Measurements from ENCODE around the gene CSNK2B. TPM values are rescaled to one million over a fixed set of nuclear protein-coding genes. Genes with fewer than 3 reads are reported as not detected.

Gene CSNK2B
- total and polyA plus RNA-seq, 9 of the 15 experiments (the other 6 are each of a cell fraction or from before 2014, with no cell fraction given): 120 to 1,126 (median 529) TPM

DNA sequence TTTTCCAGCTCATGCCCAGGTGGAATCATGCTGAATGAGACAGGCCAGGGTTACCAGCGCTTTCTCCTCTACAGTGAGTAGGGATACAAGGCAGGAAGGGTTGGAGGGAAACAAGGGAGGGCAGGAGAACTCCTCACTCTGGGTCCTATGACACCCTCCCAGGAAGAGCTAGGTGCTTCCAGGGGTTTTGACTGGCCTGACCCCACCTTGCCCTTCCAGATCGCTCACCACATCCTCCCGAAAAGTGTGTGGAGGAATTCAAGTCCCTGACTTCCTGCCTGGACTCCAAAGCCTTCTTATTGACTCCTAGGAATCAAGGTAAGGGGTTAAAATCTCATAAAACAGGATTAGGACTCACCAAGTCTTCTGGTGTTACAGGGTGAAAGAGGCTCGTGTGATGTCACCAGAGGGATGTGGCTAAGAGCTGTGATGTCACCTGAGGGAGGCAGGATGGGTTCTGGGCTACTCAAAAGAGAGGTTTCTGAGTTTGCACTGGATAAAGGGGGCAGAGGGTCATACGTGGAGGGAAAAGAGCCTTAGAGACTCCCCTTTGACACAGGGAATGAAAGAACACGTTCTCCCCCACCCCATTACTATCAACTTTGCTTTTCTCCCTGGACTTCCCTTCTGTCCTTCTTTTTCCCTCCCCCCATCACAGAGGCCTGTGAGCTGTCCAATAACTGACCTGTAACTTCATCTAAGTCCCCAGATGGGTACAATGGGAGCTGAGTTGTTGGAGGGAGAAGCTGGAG lies 8.3 kb upstream of the CSNK2B start:
- in situ Hi-C loops (cut with MboI) (no loop called here), intact Hi-C loops (cut with micrococcal nuclease) (no loop called here)
- 55% methylated on average over 6 of the region's 6 CpGs for WGBS (ENCODE audit: insufficient coverage, low coverage, missing lambda C conversion rate)
- ATAC-seq (no peak), FAIRE-seq (no peak), DNase-seq (ENCODE audit: extremely low read depth in 1 of 4, low spot score in 3 of 4) (peak in 2 of 4 experiments; percentile 66 to 69)
- POLR2A ChIA-PET: interaction anchor here (0.6 to 9.8 kb wide), 16 partner anchors 10 to 245 kb away, joined by 3 to 182 read pairs (median 4); partner anchors contain the start of genes CLIC1, DDAH2, LSM2 and LY6G5B
- CTCF ChIA-PET (ENCODE audit: low intra/inter-chr PET ratio): no interaction called here
- BruUV-seq (replicated peaks): no TSS peak
- Histone ChIP-seq H3K36me3 (ENCODE audit: control insufficient read depth, insufficient read depth, low read length) (peaks cover 50% of the 10 kb centered on the region), H3K4me1 (replicated peaks in 1 of 2; ENCODE audit: control insufficient read depth in 2 of 2, insufficient read depth in 2 of 2, low read length in 2 of 2) (peaks cover 41 to 56% of the 10 kb centered on the region in 2 experiments), H3K27me3 (ENCODE audit: control insufficient read depth in 2 of 2, insufficient read depth in 2 of 2, low read length in 2 of 2) (no peaks in the 10 kb centered on the region), H2AFZ (ENCODE audit: low read depth, low read length) (no peak overlapping the region), H3K9ac (ENCODE audit: insufficient read depth in 1 of 2, low read depth in 2 of 2, low read length in 2 of 2) (peak overlapping the region; percentile 80 to 89; a peak in 3 of 4 replicates), H3K4me3 (no peak overlapping the region), H4K20me1 (replicated peaks; ENCODE audit: control insufficient read depth, insufficient read depth, low read length) (peaks cover 8% of the 10 kb centered on the region; the same call in 1 of the 2 replicates), H3K9me1 (ENCODE audit: control insufficient read depth, insufficient read depth, low read length) (no peaks in the 10 kb centered on the region), H3K27ac (ENCODE audit: extremely low read depth, low read depth, low read length) (peak overlapping the region; percentile 80; the same call in 1 of the 3 replicates), H3K4me2 (ENCODE audit: insufficient read depth, low read length) (peak overlapping the region; percentile 54), H3K9me3 (replicated peaks; ENCODE audit: control insufficient read depth, insufficient read depth, low read depth, low read length) (no peaks in the 10 kb centered on the region), H3K79me2 (ENCODE audit: control insufficient read depth, insufficient read depth, low read length) (peaks cover 78% of the 10 kb centered on the region)
- TF ChIP-seq ATF1 (CRISPR knock-in tag; IDR thresholded peaks at IDR 0.05): no peak
- peak; percentile 90 for TF ChIP-seq ATF1 (tag; IDR thresholded peaks at IDR 0.05)
- no peak for TF ChIP-seq EZH2 (IDR thresholded peaks at IDR 0.05; ENCODE audit: borderline replicate concordance, low read depth, low read length)
- peak; percentile 87 for TF ChIP-seq CREB1 (IDR thresholded peaks at IDR 0.05)
- peak; percentile 62; the same call in 1 of the 2 replicates for TF ChIP-seq CREB1 (CRISPR knock-in tag; IDR thresholded peaks at IDR 0.05)
- peak; percentile 40; the same call in 1 of the 2 replicates for TF ChIP-seq NCOA1 (IDR thresholded peaks at IDR 0.05; ENCODE audit: low read depth)
- TF ChIP-seq TARDBP (IDR thresholded peaks at IDR 0.05): no peak
- no peak for TF ChIP-seq RBM25 (IDR thresholded peaks at IDR 0.05; ENCODE audit: low read depth, low read length, severe bottlenecking)
- TF ChIP-seq POLR2AphosphoS5 (IDR thresholded peaks at IDR 0.05; ENCODE audit: control insufficient read depth, insufficient read depth, low read depth, low read length): no peak
- 0 out of 2 replicates have a peak, but pooled peaks have one; percentile 43 for TF ChIP-seq ZNF740 (CRISPR knock-in tag; IDR thresholded peaks at IDR 0.05)
- no peak for TF ChIP-seq ZNF740 (tag; IDR thresholded peaks at IDR 0.05)
- TF ChIP-seq, protein P1, sequence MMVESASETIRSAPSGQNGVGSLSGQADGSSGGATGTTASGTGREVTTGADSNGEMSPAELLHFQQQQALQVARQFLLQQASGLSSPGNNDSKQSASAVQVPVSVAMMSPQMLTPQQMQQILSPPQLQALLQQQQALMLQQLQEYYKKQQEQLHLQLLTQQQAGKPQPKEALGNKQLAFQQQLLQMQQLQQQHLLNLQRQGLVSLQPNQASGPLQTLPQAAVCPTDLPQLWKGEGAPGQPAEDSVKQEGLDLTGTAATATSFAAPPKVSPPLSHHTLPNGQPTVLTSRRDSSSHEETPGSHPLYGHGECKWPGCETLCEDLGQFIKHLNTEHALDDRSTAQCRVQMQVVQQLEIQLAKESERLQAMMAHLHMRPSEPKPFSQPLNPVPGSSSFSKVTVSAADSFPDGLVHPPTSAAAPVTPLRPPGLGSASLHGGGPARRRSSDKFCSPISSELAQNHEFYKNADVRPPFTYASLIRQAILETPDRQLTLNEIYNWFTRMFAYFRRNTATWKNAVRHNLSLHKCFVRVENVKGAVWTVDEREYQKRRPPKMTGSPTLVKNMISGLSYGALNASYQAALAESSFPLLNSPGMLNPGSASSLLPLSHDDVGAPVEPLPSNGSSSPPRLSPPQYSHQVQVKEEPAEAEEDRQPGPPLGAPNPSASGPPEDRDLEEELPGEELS (CRISPR knock-in tag; IDR thresholded peaks at IDR 0.05; ENCODE audit: borderline replicate concordance): peak; percentile 46; the same call in 1 of the 2 replicates
- no peak for TF ChIP-seq EGR1 (conservative IDR thresholded peaks at IDR 0.05)
- TF ChIP-seq SNRNP70 (optimal IDR thresholded peaks at IDR 0.05; ENCODE audit: low read depth, low read length): no peak
- TF ChIP-seq, protein P2, sequence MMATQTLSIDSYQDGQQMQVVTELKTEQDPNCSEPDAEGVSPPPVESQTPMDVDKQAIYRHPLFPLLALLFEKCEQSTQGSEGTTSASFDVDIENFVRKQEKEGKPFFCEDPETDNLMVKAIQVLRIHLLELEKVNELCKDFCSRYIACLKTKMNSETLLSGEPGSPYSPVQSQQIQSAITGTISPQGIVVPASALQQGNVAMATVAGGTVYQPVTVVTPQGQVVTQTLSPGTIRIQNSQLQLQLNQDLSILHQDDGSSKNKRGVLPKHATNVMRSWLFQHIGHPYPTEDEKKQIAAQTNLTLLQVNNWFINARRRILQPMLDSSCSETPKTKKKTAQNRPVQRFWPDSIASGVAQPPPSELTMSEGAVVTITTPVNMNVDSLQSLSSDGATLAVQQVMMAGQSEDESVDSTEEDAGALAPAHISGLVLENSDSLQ (IDR thresholded peaks at IDR 0.05): peak; percentile 47; the same call in 1 of the 2 replicates
- TF ChIP-seq SMAD4 (CRISPR knock-in tag; conservative IDR thresholded peaks at IDR 0.05): peak; percentile 35; the same call in 1 of the 2 replicates
